ENCODE data around the gene KCNH1. TPM values are rescaled to one million over a fixed set of nuclear protein-coding genes. Genes with fewer than 3 reads are reported as not detected.

The KCNH1 gene
- total and polyA plus RNA-seq, 2 of the 4 experiments (the other 2 are of a cell fraction): 0.27 to 0.54 TPM

DNA sequence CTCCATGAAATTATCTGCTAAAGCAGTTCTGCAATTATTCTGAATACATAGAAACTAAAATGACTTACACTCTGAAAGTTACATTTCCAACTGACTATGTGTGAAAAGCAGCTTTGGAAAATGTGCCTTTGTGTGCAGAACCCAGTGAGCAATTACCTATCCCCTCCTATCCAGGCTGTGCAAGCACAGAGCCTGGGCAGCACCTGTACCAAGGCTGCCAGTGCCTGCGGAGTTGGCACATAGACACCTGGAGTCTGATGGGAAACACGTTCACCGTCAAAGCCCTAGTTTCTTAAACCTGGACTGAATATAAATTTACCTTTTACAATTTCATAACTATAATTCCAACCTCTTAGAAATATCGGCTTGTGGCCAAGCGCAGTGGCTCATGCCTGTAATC is 307.3 kb downstream of the KCNH1 start:
- Histone ChIP-seq H4K20me1 (ENCODE audit: insufficient read depth, low read length) (no peaks in the 10 kb centered on the region), H3K14ac (replicated peaks; ENCODE audit: low read depth, low read length) (no peak overlapping the region), H2AK5ac (ENCODE audit: low read depth, low read length) (no peak overlapping the region), H3K9ac (ENCODE audit: low read depth, low read length) (no peak overlapping the region), H2BK20ac (ENCODE audit: low read depth, low read length) (no peak overlapping the region), H2BK15ac (ENCODE audit: low read depth, low read length) (no peak overlapping the region), H3K18ac (ENCODE audit: low read depth, low read length) (no peak overlapping the region), H3K36me3 (ENCODE audit: control insufficient read depth, insufficient read depth, low read length) (no peaks in the 10 kb centered on the region), H2BK5ac (ENCODE audit: low read depth, low read length, poor library complexity, severe bottlenecking) (no peak overlapping the region), H4K8ac (ENCODE audit: low read depth in 2 of 2, low read length in 2 of 2) (no peak overlapping the region), H3K4ac (ENCODE audit: low read depth, low read length) (no peak overlapping the region), H3K56ac (ENCODE audit: extremely low read depth, insufficient read depth, low read length) (no peak overlapping the region), H3K23ac (ENCODE audit: low read depth, low read length) (no peak overlapping the region), H3K27ac (ENCODE audit: insufficient read depth, low read length) (no peak overlapping the region), H2AK9ac (replicated peaks; ENCODE audit: low read depth, low read length, poor library complexity) (no peak overlapping the region), H3K4me3 (ENCODE audit: insufficient read depth, low read depth, low read length) (no peak overlapping the region), H4K5ac (ENCODE audit: low read depth, low read length) (no peak overlapping the region), H3K4me2 (ENCODE audit: low read depth, low read length) (no peak overlapping the region), H4K91ac (ENCODE audit: insufficient read depth, low read depth, low read length) (no peak overlapping the region), H3K9me1 (ENCODE audit: insufficient read depth, low read length) (no peaks in the 10 kb centered on the region), H3K9me3 (ENCODE audit: control insufficient read depth, insufficient read depth, low read length) (no peaks in the 10 kb centered on the region), H3K79me1 (ENCODE audit: low read depth in 1 of 2, low read length in 2 of 2) (no peaks in the 10 kb centered on the region), H3K4me1 (ENCODE audit: control insufficient read depth, insufficient read depth, low read length) (no peaks in the 10 kb centered on the region), H2AFZ (replicated peaks; ENCODE audit: low read length, poor library complexity) (no peak overlapping the region), H3K27me3 (ENCODE audit: control insufficient read depth, insufficient read depth, low read length) (no peaks in the 10 kb centered on the region), H2BK120ac (ENCODE audit: low read depth, low read length) (no peak overlapping the region)
- in situ Hi-C loops (cut with MboI; ENCODE audit: low sequenced_read_pairs) (no loop called here), dilution Hi-C loops (cut with HindIII; ENCODE audit: low sequenced_read_pairs, unreplicated experiment) (no loop called here), intact Hi-C loops (cut with micrococcal nuclease) (no loop called here)
- TF ChIP-seq SMC3 (IDR thresholded peaks at IDR 0.05; ENCODE audit: low read depth, low read length) (no peak), NFE2L2 (IDR thresholded peaks at IDR 0.05; ENCODE audit: low read depth, low read length) (no peak), RFX5 (IDR thresholded peaks at IDR 0.05; ENCODE audit: low read depth, low read length) (no peak), RAD21 (IDR thresholded peaks at IDR 0.05; ENCODE audit: low read length) (no peak), MAZ (IDR thresholded peaks at IDR 0.05; ENCODE audit: borderline replicate concordance, low read depth, low read length) (no peak), RCOR1 (IDR thresholded peaks at IDR 0.05; ENCODE audit: insufficient replicate concordance, low read length) (no peak), BHLHE40 (IDR thresholded peaks at IDR 0.05; ENCODE audit: low read depth, low read length) (no peak), MAFK (IDR thresholded peaks at IDR 0.05; ENCODE audit: low read depth, low read length) (no peak), CHD1 (IDR thresholded peaks at IDR 0.05; ENCODE audit: low read depth, low read length) (no peak), USF2 (IDR thresholded peaks at IDR 0.05; ENCODE audit: low read depth, low read length) (no peak)
- ATAC-seq (ENCODE audit: low read depth): no peak
- ChIA-PET POLR2A (ENCODE audit: unreplicated experiment) (no interaction called here), CTCF (no interaction called here)
- no TSS peak for BruUV-seq (replicated peaks)
- 73% methylated on average over 2 of the region's 5 CpGs; no CpG with 5 or more reads in 1 of the 2 experiments for WGBS, 2 experiments (ENCODE audit: extremely low coverage in 2 of 2, insufficient read length in 1 of 2)
- DNase-seq: no peak
